Measurements from ENCODE around the gene STRIP2. TPM values are rescaled to one million over a fixed set of nuclear protein-coding genes. Genes with fewer than 3 reads are reported as not detected.
"Not testable (repeated sequence)": the region's sequence is repeated elsewhere in the genome, so short reads cannot be mapped to it uniquely, and the experiment has no call there.

Gene STRIP2
- total RNA-seq, 1 experiment from 2014 or later, result 9.9 TPM

DNA sequence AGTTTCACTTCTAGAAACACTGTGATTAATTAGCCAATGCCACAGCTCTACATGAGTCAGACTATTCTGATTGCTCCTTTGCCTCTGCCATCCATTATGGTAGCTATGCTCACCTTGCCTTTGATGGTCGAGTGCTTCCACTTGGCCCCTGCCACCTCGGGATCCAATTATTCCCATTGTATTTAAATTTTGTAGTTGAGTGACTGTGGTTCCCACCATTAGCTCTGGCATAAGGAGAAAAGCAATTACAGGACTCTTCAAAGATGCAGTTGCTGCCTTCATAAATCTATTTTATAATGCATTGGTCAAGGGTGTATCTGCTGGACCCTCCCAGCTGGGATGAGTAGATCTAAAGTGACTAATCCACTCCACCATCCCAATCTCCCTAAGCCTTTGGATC is 14.4 kb downstream of the STRIP2 start:
- not testable (repeated sequence) for H3T11ph ChIP-seq (ENCODE audit: low read length); H3K27ac ChIP-seq (ENCODE audit: insufficient read length, low read depth, low read length); H4K20me1 ChIP-seq (ENCODE audit: control insufficient read depth, insufficient read depth, insufficient read length); H2BK120ac ChIP-seq (ENCODE audit: low read depth, low read length, poor library complexity, severe bottlenecking); H2BK5ac ChIP-seq (ENCODE audit: insufficient read length, low read length); H3K56ac ChIP-seq (ENCODE audit: insufficient read length, low read depth, low read length); H3K23ac ChIP-seq (ENCODE audit: insufficient read length, low read depth, low read length); H3K27me3 ChIP-seq (ENCODE audit: insufficient read depth, low read length); H3K79me1 ChIP-seq (ENCODE audit: insufficient read depth, low read depth, low read length, poor library complexity, severe bottlenecking); H2BK15ac ChIP-seq (ENCODE audit: low read depth, low read length); H3K18ac ChIP-seq (ENCODE audit: insufficient read length, low read depth, low read length); H3K9me3 ChIP-seq (ENCODE audit: control insufficient read depth, low read depth, low read length); H3K27ac Mint-ChIP-seq; H4K8ac ChIP-seq (replicated peaks; ENCODE audit: insufficient read length, low read depth, low read length); H2AFZ ChIP-seq (ENCODE audit: low read length); H2AK5ac ChIP-seq (ENCODE audit: insufficient read length, low read length); H3K4me1 Mint-ChIP-seq; H4K91ac ChIP-seq (ENCODE audit: insufficient read length, low read depth, low read length); H3K4me3 Mint-ChIP-seq; H3K4ac ChIP-seq (ENCODE audit: low read depth, low read length); DNase-seq; H3K79me2 ChIP-seq (ENCODE audit: insufficient read depth, low read length); H3K23me2 ChIP-seq (ENCODE audit: insufficient read length, low read depth, low read length, poor library complexity, severe bottlenecking); H3K14ac ChIP-seq (ENCODE audit: insufficient read depth, low read length); H3K4me2 ChIP-seq (ENCODE audit: insufficient read depth, insufficient read length, low read length); H3K9ac ChIP-seq (ENCODE audit: extremely low read depth, insufficient read length, low read length); H4K5ac ChIP-seq (ENCODE audit: insufficient read length, low read depth, low read length); H3K9me3 Mint-ChIP-seq; H3K4me1 ChIP-seq (ENCODE audit: insufficient read depth, low read length); H3K27me3 Mint-ChIP-seq (ENCODE audit: low read depth); H2BK20ac ChIP-seq (ENCODE audit: low read depth, low read length, poor library complexity, severe bottlenecking); H2BK12ac ChIP-seq (ENCODE audit: insufficient read length, low read depth, low read length)
- peaks cover 45 to 71% (median 66%) of the 10 kb centered on the region in 3 experiments for H3K36me3 Mint-ChIP-seq (ENCODE audit: insufficient read depth in 1 of 3, low read depth in 3 of 3)
- WGBS (ENCODE audit: extremely low coverage, insufficient read length, low lambda C conversion rate), result no CpG with 5 or more reads among the region's 2 CpGs
